GM19240 (cell line): ENCODE data around the gene KCTD16.

ENCODE experiments used
- DNase-seq: peaks from one replicate; pipeline ENCODE4 v3.0.0; 2011; ENCODE audit warnings: low spot score; ENCODE audit not compliant: insufficient read length

KCTD16 gene

DNA sequence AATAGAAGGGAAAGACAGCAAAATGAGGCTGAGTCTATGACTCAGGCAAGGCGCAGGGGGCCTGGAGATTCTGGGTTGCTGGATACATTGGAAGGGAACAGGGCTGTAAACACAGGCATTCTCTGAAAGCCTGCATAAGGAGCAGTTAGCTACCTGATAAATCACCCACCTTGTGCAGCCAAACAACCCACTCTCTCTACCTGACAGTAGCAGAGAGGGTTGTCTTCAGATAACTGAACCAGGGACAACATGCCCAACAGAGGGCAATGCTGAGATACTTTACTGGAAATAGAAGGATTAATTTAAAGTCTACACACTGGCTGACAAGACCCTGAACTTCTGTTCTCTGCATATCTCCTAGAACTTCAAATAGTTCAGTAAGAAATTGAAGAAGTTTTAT lies 161.6 kb downstream of the KCTD16 start:
- DNase-seq, result no peak

DNA sequence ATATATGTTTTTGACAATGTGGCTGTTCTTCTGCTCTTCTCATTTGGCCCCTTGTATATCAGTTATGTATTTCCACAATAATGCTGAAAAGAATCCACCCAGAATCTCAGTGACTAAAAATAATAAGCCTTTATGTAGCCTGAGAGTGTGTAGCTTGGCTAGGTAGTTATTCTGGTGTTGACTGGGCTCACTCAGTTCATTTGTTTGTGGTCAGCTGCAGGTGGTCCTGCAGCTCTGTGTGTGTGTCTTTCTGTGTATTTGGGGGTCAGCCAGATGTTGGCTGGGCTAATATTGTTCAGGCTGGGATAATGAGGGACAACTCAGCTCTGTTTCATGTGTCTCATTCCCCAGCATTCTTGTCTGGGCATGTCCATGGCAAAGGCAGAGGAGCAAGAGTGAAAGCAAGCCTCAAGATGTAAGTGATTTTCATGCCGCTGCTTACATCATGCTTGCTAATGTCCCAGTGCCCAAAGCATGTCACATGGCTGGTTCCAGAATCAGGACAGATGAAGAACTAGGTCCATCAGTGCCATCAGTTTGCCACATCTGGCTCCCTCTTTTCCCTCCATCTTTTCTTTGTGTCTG lies 162.8 kb downstream of the KCTD16 start:
- DNase-seq, result no peak

DNA sequence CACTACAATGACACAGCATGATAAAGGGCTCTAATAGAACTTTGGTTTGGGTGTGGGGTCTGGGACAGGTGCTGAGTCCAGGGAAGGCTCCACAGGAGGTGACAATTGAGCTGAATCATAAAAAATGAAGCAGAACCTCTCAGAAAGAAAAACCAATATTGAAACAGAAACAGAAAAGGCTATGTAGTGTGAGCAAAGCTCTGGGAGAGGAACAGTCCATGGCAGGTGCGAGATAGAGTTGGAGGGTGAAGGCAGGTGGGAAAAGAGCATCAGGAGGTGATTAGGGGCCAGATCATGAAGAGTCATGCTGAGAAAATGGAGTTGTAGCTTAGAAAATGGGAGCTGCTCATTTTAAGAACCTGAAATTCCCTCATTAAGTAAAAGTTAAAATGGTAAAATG lies 164.9 kb downstream of the KCTD16 start:
- DNase-seq, result no peak

DNA sequence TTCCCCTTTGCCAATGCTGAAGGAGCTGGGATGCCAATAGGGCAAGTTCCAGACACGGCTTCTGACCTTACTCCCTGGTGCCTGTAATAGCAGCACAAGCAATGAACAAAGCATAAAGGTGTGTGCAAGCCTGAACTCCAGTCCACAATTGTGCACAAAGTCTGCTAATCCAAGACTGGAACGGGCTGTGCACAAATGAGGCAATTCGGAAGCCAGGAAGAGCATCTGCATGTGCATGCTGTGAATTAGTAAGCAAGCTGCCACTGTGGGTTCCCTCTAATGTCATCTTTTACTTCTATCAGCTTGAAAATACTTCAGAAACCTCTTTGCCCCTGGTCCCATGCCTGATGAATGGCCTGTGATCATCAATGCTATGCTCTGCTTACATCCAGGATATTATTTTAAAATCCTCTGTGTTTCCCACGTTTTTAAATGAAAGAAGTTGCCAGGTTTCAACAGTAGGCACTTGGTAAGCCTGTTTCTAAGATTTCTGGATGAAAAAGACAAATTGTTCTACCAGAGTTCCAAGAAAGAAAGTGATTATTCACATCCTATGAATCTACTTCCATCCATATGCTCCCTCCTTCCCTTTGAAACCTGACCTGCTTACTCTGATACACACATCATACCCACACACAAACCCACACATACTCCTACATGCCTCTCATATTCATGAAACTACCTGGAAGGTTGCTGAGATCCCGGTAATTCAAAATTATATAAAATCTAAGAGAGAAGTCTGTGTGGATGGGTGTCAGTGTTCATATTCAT lies 165.7 kb downstream of the KCTD16 start:
- no peak for DNase-seq

DNA sequence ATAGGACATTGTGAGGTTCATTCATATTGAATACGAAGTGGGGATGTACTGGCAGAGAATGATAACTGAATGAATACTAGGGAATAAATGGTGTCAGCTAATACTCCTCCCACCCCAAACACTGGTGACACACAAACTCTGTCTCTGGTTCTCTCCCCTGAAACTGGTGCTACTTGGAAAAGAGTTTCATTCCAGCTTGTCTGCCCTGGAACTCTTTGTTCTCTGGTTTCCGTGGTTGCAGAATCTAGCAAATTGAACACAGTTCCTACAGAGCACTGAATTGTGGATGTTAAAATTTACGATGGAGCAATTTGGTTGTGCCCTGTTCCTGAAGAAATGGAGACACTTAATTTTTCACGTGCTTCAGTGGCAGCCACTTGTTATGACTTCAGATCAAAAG lies 181.7 kb downstream of the KCTD16 start:
- DNase-seq, result no peak

DNA sequence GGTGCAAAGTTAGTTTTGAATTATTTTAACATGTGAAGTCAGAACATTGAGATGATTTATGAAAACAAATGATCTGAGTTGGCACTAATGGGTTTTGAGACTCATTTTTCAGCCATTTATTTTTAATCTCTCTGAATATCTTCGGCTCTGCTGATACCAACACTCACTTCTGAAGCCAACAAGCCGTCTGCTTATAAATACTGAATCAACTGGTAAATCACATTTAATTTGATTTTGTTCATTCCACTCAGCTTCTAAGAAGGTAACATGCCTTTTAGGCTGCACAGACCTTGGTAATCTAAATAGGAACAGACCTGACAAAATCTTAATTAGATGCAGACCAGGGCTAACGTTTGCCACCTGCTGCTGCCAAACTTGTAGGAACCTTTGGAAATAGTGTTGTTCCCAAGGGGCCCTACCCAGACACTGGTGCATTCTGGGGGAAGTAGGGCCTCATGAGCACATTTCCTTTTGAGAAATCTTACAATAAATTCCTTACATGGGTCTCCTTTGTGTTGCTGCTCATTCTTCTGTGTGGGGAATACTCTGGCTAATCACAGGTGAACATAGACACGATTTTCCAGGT lies 182.2 kb downstream of the KCTD16 start:
- no peak for DNase-seq

DNA sequence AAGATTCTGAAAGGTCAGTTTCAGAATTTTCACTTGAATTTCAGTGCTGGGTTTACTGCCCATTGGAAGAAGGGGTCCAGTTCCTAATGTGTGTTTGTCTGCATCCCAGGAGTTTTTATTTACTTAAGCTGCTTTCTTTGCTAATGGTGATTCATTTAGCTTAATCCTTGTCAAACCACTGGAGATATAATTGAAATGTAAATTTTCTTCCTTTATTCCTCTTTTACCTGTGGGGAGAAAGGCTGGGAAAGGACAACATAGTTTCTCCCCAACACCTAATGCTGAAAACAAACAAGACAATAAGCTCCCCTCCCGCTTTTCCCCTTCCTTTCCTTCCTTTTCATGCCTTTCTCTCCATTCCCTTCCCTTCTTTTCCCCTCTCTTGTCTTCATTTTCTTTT lies 185.8 kb downstream of the KCTD16 start:
- no peak for DNase-seq

DNA sequence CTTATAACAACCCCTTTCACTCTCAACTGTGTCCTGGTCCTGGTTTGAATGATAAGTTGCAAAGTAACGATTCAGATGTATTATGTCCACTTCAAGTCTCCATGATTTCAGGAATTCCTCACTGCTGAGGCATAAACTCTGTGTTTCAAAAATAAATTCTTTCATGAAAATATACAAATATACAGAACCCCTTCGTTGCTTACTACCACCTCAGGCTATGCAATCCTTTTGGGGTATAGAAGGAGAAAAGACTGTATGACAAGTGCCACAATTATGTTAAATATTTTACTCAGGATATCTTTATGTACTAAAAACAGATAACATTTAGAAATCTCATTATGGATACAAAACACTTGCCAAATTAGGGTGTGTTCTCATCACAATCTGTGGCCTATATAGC lies 190.7 kb downstream of the KCTD16 start:
- DNase-seq, result no peak

DNA sequence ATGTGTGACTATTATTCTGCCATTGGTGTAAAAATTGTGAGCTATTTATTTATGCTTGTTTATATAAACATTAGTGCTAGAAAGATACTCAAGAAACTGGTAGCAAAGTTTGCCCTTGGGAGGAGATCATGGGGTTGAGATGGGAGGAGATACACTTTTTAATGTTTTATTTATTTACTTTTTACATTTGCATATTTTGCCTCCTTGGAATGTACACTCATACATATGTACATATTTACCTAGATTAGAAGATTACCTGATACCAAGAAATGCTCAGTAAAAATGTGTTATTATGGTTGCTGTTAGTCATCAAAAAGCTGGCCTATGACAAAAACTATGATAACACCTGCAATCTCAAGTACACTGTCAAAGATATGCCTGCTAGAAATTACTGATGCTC lies 195.2 kb downstream of the KCTD16 start:
- DNase-seq, result no peak

DNA sequence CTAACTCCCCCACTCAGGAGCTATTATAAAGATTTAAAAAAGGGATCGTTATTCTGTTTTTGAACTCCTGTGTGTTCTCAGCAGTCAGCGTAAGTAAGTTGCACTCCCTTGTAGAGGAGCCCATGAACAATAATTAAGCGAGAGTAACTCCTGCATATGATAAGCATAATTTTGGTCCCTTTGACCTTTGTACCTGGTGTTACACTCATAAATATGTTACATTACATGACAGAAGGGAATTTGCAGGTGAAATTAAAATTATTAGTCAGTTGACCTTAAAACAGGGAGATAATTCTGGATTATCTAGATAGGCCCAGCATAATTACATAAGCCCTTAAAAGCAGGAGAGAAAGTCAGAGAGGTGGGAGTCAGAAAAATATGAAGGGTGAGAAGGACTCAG lies 197.3 kb downstream of the KCTD16 start:
- no peak for DNase-seq

DNA sequence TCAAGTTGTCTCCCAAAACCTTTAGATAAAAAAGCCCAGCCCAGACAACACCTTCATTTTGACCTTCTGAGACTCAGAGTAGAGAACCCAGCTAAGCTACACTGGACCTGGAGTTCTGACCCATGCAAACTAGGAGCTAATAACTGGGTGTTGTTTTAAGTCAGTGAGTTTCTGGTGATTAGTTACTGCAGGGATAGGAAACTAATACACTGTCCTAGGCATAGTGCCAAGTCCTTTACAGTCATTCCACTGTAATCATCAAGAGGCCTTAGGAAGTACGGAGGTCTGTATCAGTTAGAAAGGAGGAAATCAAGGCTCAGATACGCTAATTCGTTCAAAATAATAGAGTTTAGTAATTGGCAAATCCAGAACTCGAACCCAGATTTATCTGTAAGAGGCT lies 197.9 kb downstream of the KCTD16 start:
- DNase-seq, result no peak

DNA sequence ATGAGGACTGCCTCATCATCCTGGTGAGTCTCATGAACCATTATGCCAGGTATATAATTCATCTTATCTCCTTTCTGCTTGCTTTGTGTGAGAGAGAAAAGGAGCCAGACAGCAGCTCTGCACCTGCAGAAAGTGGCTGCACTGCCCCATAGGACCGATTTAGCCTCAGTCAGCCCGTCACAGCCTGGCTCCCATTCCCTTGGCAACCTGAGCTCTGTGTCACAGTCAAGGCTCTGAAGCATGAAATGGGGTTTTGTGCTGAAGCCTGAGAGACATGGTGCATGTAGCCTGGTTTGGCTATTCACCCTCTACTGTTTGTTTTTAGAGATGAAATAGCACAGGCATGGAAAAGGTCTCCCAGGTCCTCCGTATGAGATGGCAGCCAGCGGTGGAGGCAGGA lies 198.3 kb downstream of the KCTD16 start:
- no peak for DNase-seq

DNA sequence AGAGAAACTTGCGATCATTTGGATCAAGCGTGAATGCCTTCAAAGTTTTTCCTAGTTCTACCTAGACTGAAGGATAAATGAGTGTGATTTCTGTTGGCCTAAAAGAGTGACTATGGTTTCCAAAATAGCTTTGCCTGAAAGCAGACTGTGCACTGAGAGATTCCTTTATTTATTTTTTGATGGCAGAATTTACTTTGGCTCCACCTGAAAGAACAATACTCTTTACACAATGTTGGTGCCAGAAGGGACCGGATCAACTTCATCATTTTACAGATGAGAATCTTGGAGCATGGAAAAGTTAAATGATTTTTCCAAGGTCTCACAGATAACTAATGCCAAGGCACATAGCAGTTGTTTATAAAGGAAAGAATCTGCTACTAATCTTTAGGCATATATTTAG lies 199.6 kb downstream of the KCTD16 start:
- no peak for DNase-seq

DNA sequence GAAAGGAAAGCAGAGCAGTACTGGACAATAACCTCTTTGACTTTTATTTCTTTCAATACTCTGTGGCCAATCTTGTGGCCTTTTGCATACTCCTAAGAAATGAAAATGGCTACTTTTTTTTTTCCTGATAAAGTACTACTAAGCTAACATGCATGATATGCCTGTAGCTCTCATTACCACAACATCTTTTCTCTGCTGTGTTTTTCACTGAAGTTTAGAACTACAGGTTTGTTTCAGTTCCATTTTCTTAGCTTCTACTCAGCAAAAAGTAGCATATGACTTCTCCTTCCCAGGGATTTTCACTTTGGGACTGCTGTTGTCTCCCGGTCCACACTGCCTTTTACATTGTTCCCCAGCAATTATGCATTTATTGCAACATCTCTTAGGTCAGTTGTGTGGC lies 204.0 kb downstream of the KCTD16 start:
- no peak for DNase-seq

DNA sequence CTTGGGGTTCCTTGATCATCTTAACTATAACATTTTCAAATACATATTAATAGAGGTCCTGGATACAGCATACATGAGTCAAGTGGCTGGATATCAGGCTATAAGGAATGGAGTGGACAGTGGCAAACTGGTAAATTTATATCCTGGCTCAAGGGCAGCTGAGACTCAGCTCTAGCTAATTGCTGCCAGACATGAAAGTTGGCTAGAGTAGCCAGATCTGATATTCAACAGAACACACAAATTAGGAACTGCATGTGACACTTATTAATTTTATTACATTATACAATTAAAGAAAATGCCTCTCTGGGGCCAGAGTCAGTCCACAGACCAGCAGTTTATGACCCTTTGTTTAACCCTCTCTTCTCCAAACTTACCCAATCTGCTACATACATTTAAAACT lies 206.5 kb downstream of the KCTD16 start:
- DNase-seq, result no peak

DNA sequence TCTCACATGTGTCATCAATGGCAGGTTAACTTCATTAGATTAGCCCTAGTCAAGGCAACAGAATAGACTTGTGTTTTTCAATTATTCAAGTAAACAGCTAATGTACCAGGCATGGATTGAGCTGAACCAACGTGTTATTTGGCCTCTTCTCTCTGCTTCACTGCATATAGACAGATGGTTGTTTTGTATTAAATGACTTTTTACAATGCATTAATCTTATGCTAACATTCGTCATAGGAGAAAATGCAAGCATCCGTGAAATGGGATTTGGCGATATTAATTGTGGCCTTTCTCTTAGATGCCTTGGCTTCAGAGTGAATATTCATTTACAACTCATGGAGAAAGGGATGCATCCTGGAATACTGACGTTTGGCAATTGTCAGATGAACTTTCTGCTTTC lies 208.0 kb downstream of the KCTD16 start:
- no peak for DNase-seq

DNA sequence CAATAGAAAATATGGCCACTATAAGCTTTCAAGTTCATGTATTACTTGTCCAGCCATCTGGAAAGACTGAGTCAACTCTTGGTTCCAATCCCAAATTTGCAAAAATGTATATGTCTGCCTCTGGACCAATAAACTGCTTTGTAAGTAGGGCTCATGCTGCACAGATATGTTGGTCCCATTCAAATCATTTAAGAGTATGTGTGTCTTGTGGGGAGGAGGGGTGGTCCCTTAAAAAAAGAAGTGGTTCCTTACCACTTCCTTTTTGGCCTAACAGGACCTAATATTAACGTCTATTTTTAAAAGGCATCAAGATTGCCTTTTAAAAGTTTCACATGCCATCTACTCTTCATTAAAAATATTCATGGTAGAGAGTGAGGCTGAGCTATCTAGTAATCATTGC lies 214.9 kb downstream of the KCTD16 start:
- no peak for DNase-seq

DNA sequence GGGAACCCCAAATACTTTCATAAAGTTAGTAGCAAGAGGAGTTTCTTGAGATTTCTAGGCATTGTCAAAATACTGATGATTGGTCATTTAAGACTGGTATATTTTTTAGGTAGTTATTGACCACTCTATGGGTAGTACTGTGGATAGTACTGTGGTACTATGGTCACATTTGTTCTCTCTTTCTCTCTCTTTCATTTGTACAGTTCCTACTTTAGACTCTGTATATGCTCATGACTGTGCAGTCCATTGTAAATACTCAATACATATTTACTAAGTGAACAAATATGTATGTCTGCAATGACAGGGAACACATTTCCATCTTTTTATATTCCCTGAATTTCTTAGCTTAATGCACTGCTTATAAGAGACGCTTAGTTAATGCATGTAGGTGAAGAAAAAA lies 215.6 kb downstream of the KCTD16 start:
- DNase-seq, result no peak

DNA sequence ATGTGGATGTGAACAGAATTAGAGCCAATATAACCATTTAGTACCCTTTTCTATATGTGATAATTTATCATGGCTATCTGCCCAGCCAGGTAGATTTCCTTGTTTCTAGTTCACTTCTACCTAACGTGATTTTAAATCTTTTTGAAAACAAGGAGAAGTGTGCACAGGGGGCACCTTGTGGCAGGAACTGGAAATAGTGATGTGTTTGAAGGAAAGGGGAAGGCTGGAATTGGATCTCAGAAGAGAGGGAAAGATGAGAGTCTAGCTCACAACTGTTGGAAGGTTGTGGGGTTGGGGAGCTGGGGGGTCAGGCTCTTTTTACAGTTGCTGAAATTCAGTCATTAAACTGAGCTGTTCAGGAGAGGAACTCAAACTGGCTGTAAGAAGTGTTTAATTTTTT lies 219.5 kb downstream of the KCTD16 start:
- no peak for DNase-seq

DNA sequence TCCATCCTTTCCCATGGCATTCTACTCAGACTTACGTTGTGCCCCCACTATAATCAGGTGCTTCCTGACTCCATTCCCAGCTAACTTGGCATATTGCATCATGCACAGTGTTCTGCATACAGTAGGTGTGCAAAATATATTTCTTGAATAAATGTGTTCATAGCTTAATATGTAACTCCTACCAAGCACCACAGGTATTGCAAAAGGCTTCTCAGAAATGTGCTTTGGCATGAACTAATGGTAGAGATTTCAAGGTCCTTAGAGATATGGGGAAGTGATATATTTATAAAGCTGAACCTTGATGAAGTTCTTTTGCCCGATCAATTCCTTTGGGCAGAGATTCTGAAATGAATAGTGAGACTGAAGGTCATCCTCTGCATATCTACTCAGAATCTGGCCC lies 220.4 kb downstream of the KCTD16 start:
- no peak for DNase-seq

DNA sequence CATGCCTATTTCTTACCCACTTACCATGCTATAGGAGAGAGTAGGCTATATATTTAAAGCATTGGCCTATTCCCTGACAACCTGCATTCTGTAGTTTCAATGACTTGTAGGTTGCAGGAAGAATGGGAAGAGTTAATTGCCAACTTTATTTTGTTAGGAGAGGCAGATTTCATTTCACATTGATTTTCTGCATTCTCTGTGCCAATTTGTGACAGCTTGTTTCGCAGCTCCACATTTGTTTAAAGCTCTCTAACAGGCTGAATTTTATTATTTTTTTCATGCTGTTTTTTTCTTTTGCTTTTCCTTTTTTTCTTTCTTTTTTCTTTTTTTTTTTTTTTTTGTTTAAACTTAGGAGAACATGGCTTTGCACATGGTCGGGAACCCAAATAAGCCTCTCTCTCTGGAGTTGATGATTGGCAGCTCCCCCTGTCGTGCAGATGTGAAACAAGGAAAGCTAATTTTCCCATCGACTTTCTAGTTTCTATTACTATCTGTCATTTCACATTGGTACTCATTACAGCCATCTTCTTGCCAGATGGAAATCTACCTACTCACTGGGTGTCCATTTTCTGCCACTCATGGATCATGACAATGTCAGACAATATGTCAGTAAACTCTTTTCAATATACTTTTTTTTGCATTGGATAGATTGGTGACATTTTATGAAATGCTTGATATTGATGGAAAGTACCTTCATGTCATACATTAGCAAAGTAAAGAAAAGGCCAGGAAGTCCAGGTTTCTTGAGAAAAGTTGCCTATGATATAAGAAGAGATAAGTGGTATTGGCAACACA lies 223.2 kb downstream of the KCTD16 start:
- DNase-seq, result no peak

DNA sequence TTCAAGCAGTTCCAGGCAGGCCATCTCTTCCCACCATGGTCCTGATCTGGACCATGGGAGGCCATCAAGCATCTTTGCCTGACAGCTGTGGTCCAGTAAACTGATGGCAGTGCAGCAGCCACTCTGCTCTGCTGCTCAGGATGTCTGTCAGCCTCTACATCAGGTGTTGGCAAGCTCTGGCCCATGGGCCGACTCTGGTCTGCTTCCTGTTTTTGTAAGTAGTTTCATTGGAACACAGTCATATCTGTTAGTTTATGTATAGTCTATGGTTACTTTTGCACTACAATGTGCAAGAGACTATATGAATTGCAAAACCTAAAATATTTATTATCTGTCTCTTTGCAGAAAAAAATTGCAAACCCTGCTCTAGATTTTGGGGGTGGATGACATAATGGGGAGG lies 225.0 kb downstream of the KCTD16 start:
- DNase-seq, result no peak
